ENCODE measurements around the gene CCT8. TPM values are rescaled to one million over a fixed set of nuclear protein-coding genes. Genes with fewer than 3 reads are reported as not detected.

The CCT8 gene
- polyA plus RNA-seq, 1 of the 3 experiments (the other 2 are of a cell fraction) = 102 TPM

DNA sequence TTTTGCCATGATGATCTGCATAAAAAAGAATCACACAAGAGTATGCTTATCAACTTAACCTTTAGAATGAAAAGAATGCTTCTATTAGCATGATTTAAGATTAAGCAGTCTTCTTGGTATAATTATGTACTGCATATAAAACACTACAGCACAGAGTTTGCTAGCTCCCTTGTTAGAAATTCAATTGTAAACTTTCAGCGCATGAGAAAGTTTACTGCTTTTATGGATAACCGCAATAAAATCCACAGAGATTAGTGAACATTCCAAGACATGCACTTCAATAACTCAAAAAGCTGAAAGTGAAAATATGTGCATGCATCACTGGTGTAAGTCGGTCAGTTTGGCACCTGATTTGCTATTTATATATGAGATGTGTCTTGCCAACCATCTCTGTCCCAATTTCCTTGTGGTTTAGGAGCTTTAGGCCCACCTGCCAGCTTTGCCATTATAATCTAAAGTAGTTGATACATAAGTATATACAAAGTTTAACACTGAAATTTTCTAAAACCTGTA lies 16.9 kb downstream of the CCT8 start:
- no peak overlapping the region for H3K4me2 ChIP-seq
- no peak for TF ChIP-seq EP300 (IDR thresholded peaks at IDR 0.05; ENCODE audit: borderline replicate concordance in 1 of 2, low read depth in 1 of 2, low read length in 1 of 2)
- no peaks in the 10 kb centered on the region for H3K79me2 ChIP-seq (ENCODE audit: insufficient read depth)
- no peaks in the 10 kb centered on the region for H4K20me1 ChIP-seq (ENCODE audit: insufficient read depth)
- no peaks in the 10 kb centered on the region for H3K9me3 ChIP-seq
- H3F3A ChIP-seq (replicated peaks; ENCODE audit: insufficient read depth) = peaks cover 61% of the 10 kb centered on the region
- ChIA-PET POLR2A (no interaction called here), CTCF (no interaction called here)
- WGBS (ENCODE audit: low lambda C conversion rate) = 93% methylated on average over 3 of the region's 3 CpGs
- no peak for DNase-seq
- H3K9ac ChIP-seq = no peak overlapping the region
- no peaks in the 10 kb centered on the region for H3K27me3 ChIP-seq (ENCODE audit: insufficient read depth)
- H3K9me2 ChIP-seq = no peaks in the 10 kb centered on the region
- no peak overlapping the region for H2AFZ ChIP-seq (ENCODE audit: low read depth)
- H3K27ac ChIP-seq (ENCODE audit: low read depth in 2 of 2, low read length in 1 of 2) = no peak overlapping the region
- H3K4me3 ChIP-seq (ENCODE audit: low read depth in 2 of 2, low read length in 1 of 2) = no peak overlapping the region
- peaks cover 76% of the 10 kb centered on the region in 2 experiments for H3K36me3 ChIP-seq (replicated peaks in 1 of 2; ENCODE audit: control insufficient read depth in 1 of 2, insufficient read depth in 2 of 2, low read length in 1 of 2)
- H3K4me1 ChIP-seq (ENCODE audit: control insufficient read depth in 1 of 2, insufficient read depth in 2 of 2, low read depth in 1 of 2, low read length in 1 of 2) = no peaks in the 10 kb centered on the region

DNA sequence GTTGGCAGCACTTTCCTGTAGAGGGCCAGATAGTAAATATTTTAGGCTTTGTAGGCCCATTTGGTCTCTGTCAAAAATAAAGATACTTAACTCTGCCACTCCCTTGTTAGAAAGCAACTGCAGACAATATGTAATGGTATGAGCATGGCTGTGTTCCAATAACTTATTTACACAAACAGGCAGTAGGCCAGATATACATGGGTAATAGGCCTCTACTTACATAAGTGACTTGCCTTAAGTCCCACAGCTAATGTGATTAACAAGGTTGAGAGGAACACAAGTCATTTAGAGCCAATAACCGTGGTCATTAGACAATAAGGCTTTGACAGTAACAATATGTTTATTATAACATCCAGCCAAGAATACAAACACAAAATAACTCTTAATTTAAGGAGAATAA lies 17.4 kb downstream of the CCT8 start:
- H3K9me3 ChIP-seq = no peaks in the 10 kb centered on the region
- no peaks in the 10 kb centered on the region for H3K79me2 ChIP-seq (ENCODE audit: insufficient read depth)
- CTCF ChIA-PET = no interaction called here
- H3K4me2 ChIP-seq = no peak overlapping the region
- no peak overlapping the region for H3K9ac ChIP-seq
- POLR2A ChIA-PET = no interaction called here
- no peaks in the 10 kb centered on the region for H3K27me3 ChIP-seq (ENCODE audit: insufficient read depth)
- 100% methylated on average over 1 of the region's 1 CpG for WGBS (ENCODE audit: low lambda C conversion rate)
- H4K20me1 ChIP-seq (ENCODE audit: insufficient read depth) = no peaks in the 10 kb centered on the region
- H3K4me1 ChIP-seq (ENCODE audit: control insufficient read depth in 1 of 2, insufficient read depth in 2 of 2, low read depth in 1 of 2, low read length in 1 of 2) = no peaks in the 10 kb centered on the region
- H3K4me3 ChIP-seq (ENCODE audit: low read depth in 2 of 2, low read length in 1 of 2) = no peak overlapping the region
- H2AFZ ChIP-seq (ENCODE audit: low read depth) = no peak overlapping the region
- no peak for TF ChIP-seq RAD21 (IDR thresholded peaks at IDR 0.05; ENCODE audit: low read length)
- no peak for TF ChIP-seq TEAD4 (IDR thresholded peaks at IDR 0.05; ENCODE audit: borderline replicate concordance, insufficient read depth)
- no peak for TF ChIP-seq RFX5 (IDR thresholded peaks at IDR 0.05; ENCODE audit: low read length)
- H3F3A ChIP-seq (replicated peaks; ENCODE audit: insufficient read depth) = peaks cover 55% of the 10 kb centered on the region
- H3K27ac ChIP-seq (ENCODE audit: low read depth in 2 of 2, low read length in 1 of 2) = no peak overlapping the region
- no peaks in the 10 kb centered on the region for H3K9me2 ChIP-seq
- no peak for DNase-seq
- H3K36me3 ChIP-seq (replicated peaks in 1 of 2; ENCODE audit: control insufficient read depth in 1 of 2, insufficient read depth in 2 of 2, low read length in 1 of 2) = peaks cover 74 to 76% of the 10 kb centered on the region in 2 experiments

DNA sequence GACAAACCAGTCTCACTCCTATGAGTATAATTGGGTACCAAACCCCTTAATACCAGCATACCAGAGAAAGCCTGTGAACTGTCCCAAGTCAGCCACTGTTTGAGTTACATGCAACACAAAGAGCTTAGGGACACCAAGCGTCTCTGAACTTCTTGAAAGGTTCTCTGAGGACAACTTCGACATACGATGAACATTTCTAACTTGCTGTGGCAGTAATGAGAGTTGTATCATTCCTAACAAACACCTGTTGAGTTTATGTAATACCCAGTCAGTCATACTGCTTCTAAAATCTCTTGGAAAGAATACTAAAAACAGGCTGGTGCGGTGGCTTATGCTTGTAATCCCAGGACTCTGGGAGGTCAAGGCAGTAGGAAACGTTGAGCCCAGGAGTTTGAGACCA lies 18.4 kb downstream of the CCT8 start:
- H3K9me3 ChIP-seq = no peaks in the 10 kb centered on the region
- POLR2A ChIA-PET = no interaction called here
- no peaks in the 10 kb centered on the region for H3K79me2 ChIP-seq (ENCODE audit: insufficient read depth)
- no peaks in the 10 kb centered on the region for H3K4me1 ChIP-seq (ENCODE audit: control insufficient read depth in 1 of 2, insufficient read depth in 2 of 2, low read depth in 1 of 2, low read length in 1 of 2)
- no peak overlapping the region for H3K4me2 ChIP-seq
- H3K36me3 ChIP-seq (replicated peaks in 1 of 2; ENCODE audit: control insufficient read depth in 1 of 2, insufficient read depth in 2 of 2, low read length in 1 of 2) = peaks cover 74 to 76% of the 10 kb centered on the region in 2 experiments
- WGBS (ENCODE audit: low lambda C conversion rate) = 96% methylated on average over 5 of the region's 5 CpGs
- no peaks in the 10 kb centered on the region for H3K27me3 ChIP-seq (ENCODE audit: insufficient read depth)
- peaks cover 51% of the 10 kb centered on the region for H3F3A ChIP-seq (replicated peaks; ENCODE audit: insufficient read depth)
- no peaks in the 10 kb centered on the region for H3K9me2 ChIP-seq
- no peak overlapping the region for H2AFZ ChIP-seq (ENCODE audit: low read depth)
- CTCF ChIA-PET = interaction anchor here (1.2 kb wide), 1 partner anchor 15 kb away, joined by 3 read pairs; no protein-coding TSS in a partner anchor
- no peak overlapping the region for H3K27ac ChIP-seq (ENCODE audit: low read depth in 2 of 2, low read length in 1 of 2)
- DNase-seq = no peak
- no peaks in the 10 kb centered on the region for H4K20me1 ChIP-seq (ENCODE audit: insufficient read depth)
- no peak overlapping the region for H3K4me3 ChIP-seq (ENCODE audit: low read depth in 2 of 2, low read length in 1 of 2)
- no peak overlapping the region for H3K9ac ChIP-seq
- TF ChIP-seq SMC3 (IDR thresholded peaks at IDR 0.05; ENCODE audit: low read depth, low read length) = no peak
- TF ChIP-seq, protein P1, sequence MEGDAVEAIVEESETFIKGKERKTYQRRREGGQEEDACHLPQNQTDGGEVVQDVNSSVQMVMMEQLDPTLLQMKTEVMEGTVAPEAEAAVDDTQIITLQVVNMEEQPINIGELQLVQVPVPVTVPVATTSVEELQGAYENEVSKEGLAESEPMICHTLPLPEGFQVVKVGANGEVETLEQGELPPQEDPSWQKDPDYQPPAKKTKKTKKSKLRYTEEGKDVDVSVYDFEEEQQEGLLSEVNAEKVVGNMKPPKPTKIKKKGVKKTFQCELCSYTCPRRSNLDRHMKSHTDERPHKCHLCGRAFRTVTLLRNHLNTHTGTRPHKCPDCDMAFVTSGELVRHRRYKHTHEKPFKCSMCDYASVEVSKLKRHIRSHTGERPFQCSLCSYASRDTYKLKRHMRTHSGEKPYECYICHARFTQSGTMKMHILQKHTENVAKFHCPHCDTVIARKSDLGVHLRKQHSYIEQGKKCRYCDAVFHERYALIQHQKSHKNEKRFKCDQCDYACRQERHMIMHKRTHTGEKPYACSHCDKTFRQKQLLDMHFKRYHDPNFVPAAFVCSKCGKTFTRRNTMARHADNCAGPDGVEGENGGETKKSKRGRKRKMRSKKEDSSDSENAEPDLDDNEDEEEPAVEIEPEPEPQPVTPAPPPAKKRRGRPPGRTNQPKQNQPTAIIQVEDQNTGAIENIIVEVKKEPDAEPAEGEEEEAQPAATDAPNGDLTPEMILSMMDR (IDR thresholded peaks at IDR 0.05) = no peak
- no peak for TF ChIP-seq TCF12 (IDR thresholded peaks at IDR 0.05)
- no peak for TF ChIP-seq GABPA (IDR thresholded peaks at IDR 0.05; ENCODE audit: low read depth)
- no peak for TF ChIP-seq NRF1 (IDR thresholded peaks at IDR 0.05; ENCODE audit: low read depth, low read length)
- no peak for TF ChIP-seq EZH2phosphoT487 (IDR thresholded peaks at IDR 0.05; ENCODE audit: borderline replicate concordance, low read depth)
- TF ChIP-seq, protein P2, sequence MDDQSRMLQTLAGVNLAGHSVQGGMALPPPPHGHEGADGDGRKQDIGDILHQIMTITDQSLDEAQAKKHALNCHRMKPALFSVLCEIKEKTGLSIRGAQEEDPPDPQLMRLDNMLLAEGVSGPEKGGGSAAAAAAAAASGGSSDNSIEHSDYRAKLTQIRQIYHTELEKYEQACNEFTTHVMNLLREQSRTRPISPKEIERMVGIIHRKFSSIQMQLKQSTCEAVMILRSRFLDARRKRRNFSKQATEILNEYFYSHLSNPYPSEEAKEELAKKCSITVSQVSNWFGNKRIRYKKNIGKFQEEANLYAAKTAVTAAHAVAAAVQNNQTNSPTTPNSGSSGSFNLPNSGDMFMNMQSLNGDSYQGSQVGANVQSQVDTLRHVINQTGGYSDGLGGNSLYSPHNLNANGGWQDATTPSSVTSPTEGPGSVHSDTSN (IDR thresholded peaks at IDR 0.05) = no peak
- TF ChIP-seq, protein P3, sequence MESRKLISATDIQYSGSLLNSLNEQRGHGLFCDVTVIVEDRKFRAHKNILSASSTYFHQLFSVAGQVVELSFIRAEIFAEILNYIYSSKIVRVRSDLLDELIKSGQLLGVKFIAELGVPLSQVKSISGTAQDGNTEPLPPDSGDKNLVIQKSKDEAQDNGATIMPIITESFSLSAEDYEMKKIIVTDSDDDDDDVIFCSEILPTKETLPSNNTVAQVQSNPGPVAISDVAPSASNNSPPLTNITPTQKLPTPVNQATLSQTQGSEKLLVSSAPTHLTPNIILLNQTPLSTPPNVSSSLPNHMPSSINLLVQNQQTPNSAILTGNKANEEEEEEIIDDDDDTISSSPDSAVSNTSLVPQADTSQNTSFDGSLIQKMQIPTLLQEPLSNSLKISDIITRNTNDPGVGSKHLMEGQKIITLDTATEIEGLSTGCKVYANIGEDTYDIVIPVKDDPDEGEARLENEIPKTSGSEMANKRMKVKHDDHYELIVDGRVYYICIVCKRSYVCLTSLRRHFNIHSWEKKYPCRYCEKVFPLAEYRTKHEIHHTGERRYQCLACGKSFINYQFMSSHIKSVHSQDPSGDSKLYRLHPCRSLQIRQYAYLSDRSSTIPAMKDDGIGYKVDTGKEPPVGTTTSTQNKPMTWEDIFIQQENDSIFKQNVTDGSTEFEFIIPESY (IDR thresholded peaks at IDR 0.05; ENCODE audit: borderline replicate concordance, low read depth) = no peak
- TF ChIP-seq, protein P4, sequence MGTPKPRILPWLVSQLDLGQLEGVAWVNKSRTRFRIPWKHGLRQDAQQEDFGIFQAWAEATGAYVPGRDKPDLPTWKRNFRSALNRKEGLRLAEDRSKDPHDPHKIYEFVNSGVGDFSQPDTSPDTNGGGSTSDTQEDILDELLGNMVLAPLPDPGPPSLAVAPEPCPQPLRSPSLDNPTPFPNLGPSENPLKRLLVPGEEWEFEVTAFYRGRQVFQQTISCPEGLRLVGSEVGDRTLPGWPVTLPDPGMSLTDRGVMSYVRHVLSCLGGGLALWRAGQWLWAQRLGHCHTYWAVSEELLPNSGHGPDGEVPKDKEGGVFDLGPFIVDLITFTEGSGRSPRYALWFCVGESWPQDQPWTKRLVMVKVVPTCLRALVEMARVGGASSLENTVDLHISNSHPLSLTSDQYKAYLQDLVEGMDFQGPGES (IDR thresholded peaks at IDR 0.05; ENCODE audit: low read depth, low read length) = no peak
- TF ChIP-seq POLR2AphosphoS5 (IDR thresholded peaks at IDR 0.05; ENCODE audit: low read depth, low read length) = no peak
- TF ChIP-seq FOXJ3 (CRISPR knock-in tag; IDR thresholded peaks at IDR 0.05) = no peak
- TF ChIP-seq RFX5 (IDR thresholded peaks at IDR 0.05; ENCODE audit: low read length) = no peak
- TF ChIP-seq FOXM1 (IDR thresholded peaks at IDR 0.05; ENCODE audit: low read depth) = no peak
- no peak for TF ChIP-seq ELF1 (IDR thresholded peaks at IDR 0.05)
